Activated CD4-positive, alpha-beta T cell treated with anti-CD3 and anti-CD28 coated beads for 36 hours (primary cell): ENCODE data around the gene BANF1. TPM values are rescaled to one million over a fixed set of nuclear protein-coding genes. Genes with fewer than 3 reads are reported as not detected.
"Not testable (repeated sequence)": the region's sequence is repeated elsewhere in the genome, so short reads cannot be mapped to it uniquely, and the experiment has no call there.

Source experiments
- ATAC-seq: fragments of 200-7000 bp; cut with Tn5 transposase; one replicate; pipeline ENCODE4 v1.10.0; 2021; ENCODE audit warnings: mild to moderate bottlenecking, moderate library complexity
- CTCF ChIA-PET: fragments of 350-600 bp; sonication (Branson Sonifier 250); formaldehyde crosslinking; loops from one replicate; lab custom pipeline; 2021; ENCODE audit warnings: antibody characterized with exemption; lab: Charles Lee
- POLR2A ChIA-PET: fragments of 350-600 bp; sonication (Branson Sonifier 250); formaldehyde crosslinking; loops from one replicate; lab custom pipeline; 2021; ENCODE audit warnings: antibody characterized with exemption, inconsistent platforms; lab: Charles Lee
- DNase-seq: peaks from one replicate; pipeline ENCODE4 v3.0.0-alpha.2; 2020
- H3K27ac Mint-ChIP-seq: one replicate; pipeline ENCODE4 v1.8.0; 2021; ENCODE audit warnings: mixed read lengths
- H3K27me3 Mint-ChIP-seq: one replicate; pipeline ENCODE4 v1.8.0; 2021; ENCODE audit warnings: mixed read lengths
- H3K36me3 Mint-ChIP-seq: one replicate; pipeline ENCODE4 v1.8.0; 2021; ENCODE audit warnings: low read depth, mixed read lengths
- H3K4me1 Mint-ChIP-seq: one replicate; pipeline ENCODE4 v1.8.0; 2021; ENCODE audit warnings: mixed read lengths
- H3K4me3 Mint-ChIP-seq: one replicate; pipeline ENCODE4 v1.8.0; 2021; ENCODE audit warnings: mild to moderate bottlenecking, moderate library complexity, mixed read lengths
- H3K9me3 Mint-ChIP-seq: one replicate; pipeline ENCODE4 v1.8.0; 2021; ENCODE audit warnings: low read depth, mixed read lengths
- intact Hi-C, 2 experiments: fragments of 100-400 bp; cut with DNase I in 1 of 2; cut with micrococcal nuclease in 1 of 2; formaldehyde crosslinking; loops; one replicate each; pipeline versions ENCODE4 v1.14.2 to v1.15.1; 2022 to 2024; cut with DNase I, micrococcal nuclease
- total RNA-seq, 2 experiments: library from RNA; stranded (reverse); gene quantifications; one replicate each; pipeline ENCODE4 v1.2.3, GENCODE V29; 2021

Gene BANF1
- total RNA-seq, 2 experiments from 2014 or later = 233 to 293 TPM

- H3K4me3 Mint-ChIP-seq = no peak overlapping the region
- H3K27me3 Mint-ChIP-seq = peaks cover 7% of the 10 kb centered on the region
- POLR2A ChIA-PET = interaction anchor here (1.1 kb wide), 1 partner anchor 18 kb away, joined by 3 read pairs; no protein-coding TSS in a partner anchor
- intact Hi-C loops = loop anchor here in 1 of 2 experiments (1.0 to 2.0 kb wide), 3 partner anchors 20 to 138 kb away; partner anchors contain the start of genes BANF1, EIF1AD and FIBP
- no peak overlapping the region for H3K27ac Mint-ChIP-seq
- no peaks in the 10 kb centered on the region for H3K36me3 Mint-ChIP-seq
- no peaks in the 10 kb centered on the region for H3K9me3 Mint-ChIP-seq
- CTCF ChIA-PET = interaction anchor here (0.5 to 1.9 kb wide), 32 partner anchors 9 to 770 kb away, joined by 3 to 29 read pairs (median 4); partner anchors contain the start of genes CST6, MUS81 and SF3B2
- peaks cover 8% of the 10 kb centered on the region for H3K4me1 Mint-ChIP-seq
- DNase-seq = peak; percentile 89
- peak; percentile 94 for ATAC-seq
These were observed 20.3 kb downstream of the BANF1 start for GRCh38 chr11:66022401-66023185.

- H3K4me3 Mint-ChIP-seq, H3K4me1 Mint-ChIP-seq, H3K27me3 Mint-ChIP-seq, ATAC-seq, DNase-seq, H3K9me3 Mint-ChIP-seq, H3K27ac Mint-ChIP-seq, POLR2A ChIA-PET, H3K36me3 Mint-ChIP-seq: not testable (repeated sequence)
- CTCF ChIA-PET = interaction anchor here (0.7 to 1.9 kb wide), 13 partner anchors 9 to 253 kb away, joined by 3 to 29 read pairs (median 5); partner anchors contain the start of genes CST6, MUS81 and SF3B2
- intact Hi-C loops = loop anchor here in 1 of 2 experiments (2.0 kb wide), 1 partner anchor 20 kb away; the partner anchor contains the start of genes BANF1 and EIF1AD
These were observed 20.8 kb downstream of the BANF1 start for GRCh38 chr11:66023186-66023440.

GRCh38 chr11:66026017-66026529, 23.8 kb downstream of the BANF1 start, which contains the start of gene CATSPER1:
Gene CATSPER1 (minus strand): TSS chr11:66026479. CDS start chr11:66026379, 100 bp downstream.
- peaks cover 7% of the 10 kb centered on the region for H3K27me3 Mint-ChIP-seq
- DNase-seq (no peak), ATAC-seq (no peak)
- peaks cover 5% of the 10 kb centered on the region for H3K4me1 Mint-ChIP-seq
- H3K4me3 Mint-ChIP-seq = no peak within 1 kb of the TSS
- ChIA-PET POLR2A (no interaction called here), CTCF (interaction anchor here (0.6 to 1.0 kb wide), 7 partner anchors 10 to 1774 kb away, joined by 3 to 5 read pairs (median 3); no protein-coding TSS in a partner anchor)
- no peaks in the 10 kb centered on the region for H3K9me3 Mint-ChIP-seq
- H3K27ac Mint-ChIP-seq = no peak within 1 kb of the TSS
- H3K36me3 Mint-ChIP-seq = no peaks in the 10 kb centered on the region
- intact Hi-C loops = no loop called here

- DNase-seq = no peak
- no peaks in the 10 kb centered on the region for H3K36me3 Mint-ChIP-seq
- no peak overlapping the region for H3K27ac Mint-ChIP-seq
- intact Hi-C loops = no loop called here
- POLR2A ChIA-PET = no interaction called here
- no peak for ATAC-seq
- no peaks in the 10 kb centered on the region for H3K4me1 Mint-ChIP-seq
- CTCF ChIA-PET = interaction anchor here (2.4 kb wide), 1 partner anchor 10 kb away, joined by 11 read pairs; no protein-coding TSS in a partner anchor
- peaks cover 4% of the 10 kb centered on the region for H3K27me3 Mint-ChIP-seq
- no peak overlapping the region for H3K4me3 Mint-ChIP-seq
- H3K9me3 Mint-ChIP-seq = no peaks in the 10 kb centered on the region
These were observed 30.8 kb downstream of the BANF1 start for GRCh38 chr11:66032957-66033735.

- Mint-ChIP-seq H3K27ac (no peak overlapping the region), H3K4me1 (no peaks in the 10 kb centered on the region), H3K36me3 (no peaks in the 10 kb centered on the region), H3K27me3 (peaks cover 4% of the 10 kb centered on the region), H3K4me3 (no peak overlapping the region), H3K9me3 (no peaks in the 10 kb centered on the region)
- ChIA-PET CTCF (interaction anchor here (0.6 to 3.7 kb wide), 4 partner anchors 10 to 771 kb away, joined by 3 to 19 read pairs (median 5); partner anchors contain the start of gene FIBP), POLR2A (no interaction called here)
- DNase-seq (no peak), ATAC-seq (no peak)
- intact Hi-C loops = no loop called here
These were observed 33.5 kb downstream of the BANF1 start for GRCh38 chr11:66035653-66036333.

GRCh38 chr11:66036334-66036710, 34.0 kb downstream of the BANF1 start:
- ATAC-seq (no peak), DNase-seq (no peak)
- ChIA-PET POLR2A (no interaction called here), CTCF (interaction anchor here (1.1 to 3.7 kb wide), 3 partner anchors 10 to 148 kb away, joined by 3 to 19 read pairs (median 6); partner anchors contain the start of gene FIBP)
- no peak overlapping the region for H3K4me3 Mint-ChIP-seq
- H3K4me1 Mint-ChIP-seq = no peaks in the 10 kb centered on the region
- peaks cover 4% of the 10 kb centered on the region for H3K27me3 Mint-ChIP-seq
- H3K27ac Mint-ChIP-seq = no peak overlapping the region
- intact Hi-C loops = no loop called here
- no peaks in the 10 kb centered on the region for H3K9me3 Mint-ChIP-seq
- H3K36me3 Mint-ChIP-seq = no peaks in the 10 kb centered on the region

GRCh38 chr11:66037327-66037726, 35.0 kb downstream of the BANF1 start:
- DNase-seq (no peak), ATAC-seq (no peak)
- Mint-ChIP-seq H3K27me3 (peaks cover 4% of the 10 kb centered on the region), H3K9me3 (no peaks in the 10 kb centered on the region), H3K36me3 (no peaks in the 10 kb centered on the region), H3K4me3 (no peak overlapping the region), H3K27ac (no peak overlapping the region), H3K4me1 (no peaks in the 10 kb centered on the region)
- POLR2A ChIA-PET = interaction anchor here (0.7 kb wide), 1 partner anchor 8 kb away, joined by 3 read pairs; no protein-coding TSS in a partner anchor
- CTCF ChIA-PET = interaction anchor here (1.2 to 3.7 kb wide), 2 partner anchors 9 to 27 kb away, joined by 4 to 19 read pairs; no protein-coding TSS in a partner anchor
- intact Hi-C loops = no loop called here

GRCh38 chr11:66039765-66040164, 37.5 kb downstream of the BANF1 start:
- Mint-ChIP-seq H3K4me3 (no peak overlapping the region), H3K27ac (no peak overlapping the region), H3K36me3 (no peaks in the 10 kb centered on the region), H3K9me3 (no peaks in the 10 kb centered on the region), H3K27me3 (peaks cover 2% of the 10 kb centered on the region), H3K4me1 (peaks cover 4% of the 10 kb centered on the region)
- intact Hi-C loops = no loop called here
- ATAC-seq (no peak), DNase-seq (no peak)
- ChIA-PET POLR2A (no interaction called here), CTCF (interaction anchor here (1.0 kb wide), 1 partner anchor 28 kb away, joined by 3 read pairs; no protein-coding TSS in a partner anchor)

GRCh38 chr11:66042227-66042995, 40.1 kb downstream of the BANF1 start:
- POLR2A ChIA-PET = no interaction called here
- no peak for ATAC-seq
- no peak overlapping the region for H3K27ac Mint-ChIP-seq

More at GRCh38 chr11:66042227-66042995, 40.1 kb downstream of the BANF1 start:
- Mint-ChIP-seq H3K9me3 (no peaks in the 10 kb centered on the region), H3K4me1 (peaks cover 15% of the 10 kb centered on the region), H3K36me3 (no peaks in the 10 kb centered on the region), H3K27me3 (no peaks in the 10 kb centered on the region), H3K4me3 (no peak overlapping the region)
- CTCF ChIA-PET = interaction anchor here (0.6 to 1.5 kb wide), 4 partner anchors 20 to 319 kb away, joined by 3 to 4 read pairs (median 3); partner anchors contain the start of gene MUS81
- intact Hi-C loops = no loop called here
- DNase-seq = no peak
